GM19240 (cell line): ENCODE data around the gene MIER3.

ENCODE experiments used
- DNase-seq: peaks from one replicate; pipeline ENCODE4 v3.0.0; 2011; ENCODE audit warnings: low spot score; ENCODE audit not compliant: insufficient read length

Gene MIER3

DNA sequence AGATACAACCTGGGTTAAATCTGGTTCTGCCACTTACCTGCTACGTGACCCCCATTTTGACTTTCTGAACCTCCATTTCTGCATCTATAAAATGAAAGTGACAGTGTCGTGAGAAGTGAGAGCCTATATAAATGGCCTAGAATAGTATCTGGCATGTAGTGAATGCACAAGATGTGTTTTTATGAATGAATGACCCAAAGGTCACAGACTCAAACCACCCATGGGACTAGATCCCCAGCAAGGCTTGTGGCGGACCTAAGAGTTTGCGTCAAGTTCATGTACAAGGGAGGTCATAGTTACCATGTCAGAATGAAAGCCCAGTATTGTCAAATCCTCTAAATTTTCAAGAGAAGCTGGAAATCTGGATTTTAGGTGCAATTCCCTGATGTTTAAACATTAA lies 53.7 kb downstream of the MIER3 start:
- DNase-seq = no peak

DNA sequence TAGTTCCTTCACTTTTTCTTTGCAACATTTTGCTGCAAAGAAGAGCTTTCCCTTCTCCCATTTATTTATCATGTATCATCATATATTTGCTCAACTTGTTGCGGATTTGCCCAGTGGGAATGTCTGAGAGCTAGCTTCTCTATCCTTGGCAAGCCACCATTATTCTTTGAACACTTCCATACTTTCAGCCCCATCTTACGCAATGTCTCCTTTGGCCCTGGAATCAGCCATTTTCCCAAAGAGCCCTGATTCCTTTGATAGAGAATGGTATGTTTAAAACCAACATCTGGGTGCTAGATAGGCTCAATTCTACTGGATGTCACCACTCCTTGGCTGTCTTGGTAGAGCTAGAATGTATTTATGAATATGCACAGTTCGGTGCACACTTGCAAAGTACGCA lies 55.2 kb downstream of the MIER3 start:
- DNase-seq = no peak

DNA sequence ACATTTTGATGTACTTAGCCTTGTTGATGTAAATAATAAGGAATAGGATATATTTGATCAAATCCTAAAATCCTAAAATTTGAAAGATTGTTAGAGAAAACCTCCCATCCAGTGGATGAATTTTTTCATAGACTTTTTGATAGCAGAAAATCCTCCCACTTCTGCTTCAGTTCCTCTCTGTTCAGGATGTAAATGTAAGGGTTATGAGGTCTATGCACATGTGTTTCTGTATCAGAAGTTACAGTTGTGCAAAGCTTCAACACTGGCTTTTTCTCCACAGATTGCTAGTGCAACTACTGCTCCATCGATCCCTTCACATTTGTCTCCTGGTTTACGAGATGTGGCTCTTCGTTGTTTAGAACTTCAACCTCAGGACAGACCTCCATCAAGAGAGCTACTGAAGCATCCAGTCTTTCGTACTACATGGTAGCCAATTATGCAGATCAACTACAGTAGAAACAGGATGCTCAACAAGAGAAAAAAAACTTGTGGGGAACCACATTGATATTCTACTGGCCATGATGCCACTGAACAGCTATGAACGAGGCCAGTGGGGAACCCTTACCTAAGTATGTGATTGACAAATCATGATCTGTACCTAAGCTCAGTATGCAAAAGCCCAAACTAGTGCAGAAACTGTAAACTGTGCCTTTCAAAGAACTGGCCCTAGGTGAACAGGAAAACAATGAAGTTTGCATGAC lies 58.5 kb downstream of the MIER3 start:
- DNase-seq = no peak

DNA sequence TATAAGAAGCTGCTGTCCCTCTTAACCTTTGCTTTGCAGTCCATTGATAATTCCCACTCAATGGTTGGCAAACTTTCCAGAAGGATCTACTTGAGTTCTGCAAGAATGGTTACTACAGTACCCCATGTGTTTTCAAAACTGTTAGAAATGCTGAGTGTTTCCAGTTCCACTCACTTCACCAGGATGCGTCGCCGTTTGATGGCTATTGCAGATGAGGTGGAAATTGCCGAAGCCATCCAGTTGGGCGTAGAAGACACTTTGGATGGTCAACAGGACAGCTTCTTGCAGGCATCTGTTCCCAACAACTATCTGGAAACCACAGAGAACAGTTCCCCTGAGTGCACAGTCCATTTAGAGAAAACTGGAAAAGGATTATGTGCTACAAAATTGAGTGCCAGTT lies 70.4 kb downstream of the MIER3 start:
- no peak for DNase-seq

DNA sequence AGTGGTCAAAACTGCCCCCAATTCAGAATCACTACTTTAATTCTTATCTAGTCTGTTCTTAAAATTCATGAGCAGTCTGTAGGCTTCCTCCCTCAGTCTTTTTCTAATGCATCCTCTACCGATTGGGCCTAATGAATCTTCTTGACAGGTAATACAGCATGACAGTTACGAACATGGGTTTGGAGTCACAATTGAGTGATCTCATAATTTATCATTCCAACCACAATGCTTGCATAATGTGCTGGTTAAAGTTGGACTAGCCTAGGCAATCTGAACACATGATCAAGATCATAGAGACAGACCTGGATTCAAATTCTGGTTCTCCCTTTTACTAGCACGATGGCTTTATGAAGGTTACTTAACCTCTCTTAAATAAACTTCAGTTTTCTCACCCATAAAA lies 75.6 kb downstream of the MIER3 start:
- no peak for DNase-seq

DNA sequence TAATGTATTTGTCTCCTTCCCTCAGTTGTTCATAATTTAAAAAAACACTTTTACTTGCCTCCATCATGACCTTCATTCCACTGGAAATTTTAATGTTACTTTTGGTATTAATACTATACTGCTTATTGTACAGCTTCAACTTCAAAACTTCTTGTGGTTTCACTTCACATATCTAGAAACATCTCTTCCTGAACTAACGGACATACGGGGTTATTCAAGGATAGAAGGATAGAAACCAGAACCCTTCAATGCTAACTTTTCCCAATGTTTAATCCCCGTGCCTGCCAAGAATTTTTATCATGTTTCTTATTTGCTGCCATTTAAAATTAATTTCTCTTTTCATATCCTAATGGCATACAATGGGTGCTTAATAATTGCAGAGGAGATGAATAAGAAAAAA lies 78.9 kb downstream of the MIER3 start:
- no peak for DNase-seq

DNA sequence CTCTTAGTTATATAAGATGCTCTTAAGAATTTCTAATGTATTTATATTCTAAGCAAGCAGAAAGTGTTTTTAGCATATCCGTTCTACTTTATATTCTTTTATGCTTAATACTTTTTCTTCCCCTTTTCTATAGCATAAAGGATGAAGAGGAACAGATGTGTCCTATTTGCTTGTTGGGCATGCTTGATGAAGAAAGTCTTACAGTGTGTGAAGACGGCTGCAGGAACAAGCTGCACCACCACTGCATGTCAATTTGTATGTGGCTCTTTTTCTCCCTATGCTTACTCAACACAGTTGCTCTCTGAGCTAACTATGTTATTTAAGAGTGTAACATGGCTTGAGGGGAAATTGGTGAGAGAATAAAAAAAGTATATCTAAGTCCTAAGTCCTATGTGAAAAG lies 80.1 kb downstream of the MIER3 start:
- DNase-seq = no peak
